NCI-H128 (cell line): ENCODE data around the gene DCLK1.
A peak's percentile ranks its signal among the peaks of the same experiment; 100 is the strongest.

ENCODE experiments used
- DNase-seq: peaks from one replicate; lab custom pipeline; 2025; ENCODE audit not compliant: unreplicated experiment; lab: John Stamatoyannopoulos, UW

DCLK1 gene

DNA sequence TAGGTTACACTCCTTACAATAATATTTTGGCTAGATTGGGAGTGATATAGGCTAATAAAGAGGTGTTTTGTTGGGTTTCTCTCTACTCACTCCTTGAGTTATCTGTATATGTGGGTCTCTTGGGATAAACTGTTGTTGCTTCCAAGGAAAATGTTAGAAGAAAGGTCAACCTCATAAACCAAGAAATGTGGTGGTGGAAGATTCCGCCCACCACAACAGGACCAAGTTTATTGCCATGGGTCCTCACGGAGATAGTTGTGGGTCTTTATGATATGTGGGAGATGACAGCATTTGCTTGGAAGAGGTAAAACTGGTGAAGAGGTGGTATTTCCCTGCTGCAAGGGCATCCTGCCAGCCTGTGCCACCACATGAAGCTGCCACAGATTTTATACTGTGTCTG is 259.6 kb downstream of the DCLK1 start:
- DNase-seq: no peak

DNA sequence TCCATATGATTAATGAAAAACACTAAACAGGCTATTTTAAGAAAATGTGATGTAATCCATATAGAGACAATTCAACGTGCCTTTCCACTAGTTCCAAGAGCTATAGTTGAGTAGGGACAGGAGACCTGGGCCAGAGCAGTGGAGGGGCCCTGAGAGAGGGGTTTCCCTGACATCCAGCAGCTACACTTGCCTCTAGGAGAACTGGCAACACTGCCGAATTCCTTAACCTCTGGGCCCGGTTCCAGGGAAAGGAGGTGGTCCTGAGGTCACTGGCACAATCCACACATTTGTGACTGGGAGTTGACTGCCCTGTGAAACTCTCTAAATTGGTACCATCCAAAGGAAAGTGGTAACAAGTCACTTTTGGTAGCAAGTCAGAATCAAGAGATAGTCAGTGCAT is 264.4 kb downstream of the DCLK1 start:
- no peak for DNase-seq

DNA sequence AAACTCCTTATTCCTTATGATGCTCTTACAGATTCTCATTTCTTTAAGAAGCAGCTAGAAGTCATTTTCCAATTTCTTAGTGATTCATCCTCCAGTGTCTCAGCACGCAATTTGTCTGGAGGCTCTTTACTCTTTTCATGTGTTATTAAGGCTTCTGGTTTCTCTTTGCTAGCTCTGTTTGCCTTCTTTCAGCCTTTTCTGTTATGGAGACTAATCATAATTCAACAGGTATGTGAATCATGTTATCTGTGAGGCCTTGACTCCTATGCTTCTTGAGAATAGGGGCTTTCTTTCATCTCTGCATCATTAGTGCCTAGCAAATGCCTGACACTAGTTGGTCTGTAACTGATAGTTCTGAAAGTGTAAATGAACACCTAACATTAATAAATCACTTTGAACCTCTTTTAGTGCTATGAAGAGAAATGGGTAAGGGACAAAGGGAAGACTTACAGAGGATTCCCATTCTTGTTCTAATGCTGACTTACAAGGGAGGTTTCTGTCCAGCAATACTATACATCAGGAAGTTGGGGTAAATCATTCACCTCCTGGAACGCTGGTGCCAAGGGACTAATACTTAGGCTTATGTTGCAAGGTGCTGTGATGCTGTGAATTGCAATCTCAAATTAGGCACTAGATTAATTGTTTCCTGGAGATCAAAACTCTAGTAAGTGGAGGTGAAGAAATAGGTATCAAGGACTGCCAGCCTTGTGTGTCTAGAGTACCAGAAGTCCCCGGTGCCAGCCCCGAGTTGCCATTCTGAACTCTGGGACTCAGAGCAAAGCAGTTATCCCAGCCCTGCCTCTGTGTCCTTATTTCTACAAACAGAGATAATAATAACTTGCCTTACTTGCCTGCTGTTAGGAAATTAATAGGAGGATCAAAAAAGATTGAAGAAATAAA is 265.6 kb downstream of the DCLK1 start:
- DNase-seq: no peak

DNA sequence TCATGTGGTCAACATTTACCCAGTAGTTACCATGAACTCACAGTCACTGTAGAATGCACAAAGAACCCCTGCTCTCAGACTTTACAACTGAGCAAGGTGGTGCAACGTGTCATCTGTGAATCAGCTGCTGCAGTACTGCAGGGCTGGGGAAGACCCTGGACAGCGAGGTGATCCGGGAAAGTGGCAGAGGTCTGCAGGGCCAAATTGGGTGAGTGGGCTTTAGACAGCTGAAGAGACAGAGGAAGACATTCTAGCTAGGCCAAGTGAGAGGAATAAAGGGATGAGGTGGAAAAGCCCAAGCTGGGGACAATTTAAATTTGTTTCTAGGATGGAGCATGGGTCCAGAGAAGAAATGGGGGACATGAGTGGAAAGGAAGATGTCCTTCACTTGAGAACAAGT is 270.5 kb downstream of the DCLK1 start:
- no peak for DNase-seq

DNA sequence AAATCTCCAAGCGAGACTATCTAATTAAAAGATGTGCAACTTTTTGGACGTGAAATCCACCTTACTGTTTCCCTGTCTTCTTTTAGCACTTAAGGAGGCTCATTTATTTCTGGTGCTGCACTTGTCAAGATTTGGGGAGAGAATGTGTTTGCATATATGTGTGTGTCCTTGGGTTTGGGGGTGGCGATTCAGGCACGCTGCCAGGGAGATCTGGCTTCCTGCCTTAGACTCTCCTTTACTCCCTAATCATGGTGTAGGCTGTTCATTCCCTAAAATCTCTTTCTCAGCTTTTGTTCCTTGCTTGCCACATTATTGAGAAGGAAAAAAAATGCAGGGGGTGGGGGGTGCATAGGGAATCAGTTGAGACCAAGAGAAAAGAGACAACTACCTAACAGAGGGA is 271.2 kb downstream of the DCLK1 start:
- no peak for DNase-seq

DNA sequence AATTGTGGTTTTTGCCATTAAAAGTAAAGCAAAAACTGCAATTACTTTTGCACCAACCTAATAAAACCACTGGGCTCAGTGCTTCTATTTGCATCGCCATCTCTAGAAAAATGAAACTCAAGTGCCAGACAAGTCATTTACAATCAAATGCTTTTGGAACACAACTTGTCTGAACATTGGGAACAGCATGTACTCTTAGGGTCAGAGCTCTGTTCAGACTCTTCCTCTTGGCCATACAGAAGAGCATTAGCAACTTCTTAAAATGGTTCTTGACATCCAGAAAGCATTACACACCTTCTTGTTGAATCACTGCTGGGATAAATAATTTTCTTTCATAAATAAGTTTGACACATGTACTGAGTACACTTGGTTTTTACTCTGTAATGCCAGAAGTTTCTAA is 272.5 kb downstream of the DCLK1 start:
- DNase-seq: no peak

DNA sequence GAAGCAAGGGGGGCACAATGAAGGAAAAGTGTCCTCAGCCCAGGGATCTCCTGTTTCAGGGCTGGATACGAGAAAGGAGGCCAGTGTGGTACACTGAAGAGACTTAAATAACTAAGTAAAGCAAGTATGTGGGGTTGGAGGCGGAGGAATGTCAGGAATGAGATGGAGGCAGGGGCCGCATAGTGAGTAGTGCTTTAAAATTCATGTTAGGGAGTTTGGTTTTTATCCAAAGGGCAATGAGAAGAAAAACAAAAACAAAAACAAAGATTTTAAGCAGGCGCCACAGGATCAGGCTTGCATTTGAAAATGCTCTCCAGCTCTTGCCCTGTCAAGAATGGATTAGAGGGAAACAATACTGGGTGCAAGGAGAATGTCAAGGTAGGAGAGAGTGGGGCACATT is 273.4 kb downstream of the DCLK1 start:
- no peak for DNase-seq

DNA sequence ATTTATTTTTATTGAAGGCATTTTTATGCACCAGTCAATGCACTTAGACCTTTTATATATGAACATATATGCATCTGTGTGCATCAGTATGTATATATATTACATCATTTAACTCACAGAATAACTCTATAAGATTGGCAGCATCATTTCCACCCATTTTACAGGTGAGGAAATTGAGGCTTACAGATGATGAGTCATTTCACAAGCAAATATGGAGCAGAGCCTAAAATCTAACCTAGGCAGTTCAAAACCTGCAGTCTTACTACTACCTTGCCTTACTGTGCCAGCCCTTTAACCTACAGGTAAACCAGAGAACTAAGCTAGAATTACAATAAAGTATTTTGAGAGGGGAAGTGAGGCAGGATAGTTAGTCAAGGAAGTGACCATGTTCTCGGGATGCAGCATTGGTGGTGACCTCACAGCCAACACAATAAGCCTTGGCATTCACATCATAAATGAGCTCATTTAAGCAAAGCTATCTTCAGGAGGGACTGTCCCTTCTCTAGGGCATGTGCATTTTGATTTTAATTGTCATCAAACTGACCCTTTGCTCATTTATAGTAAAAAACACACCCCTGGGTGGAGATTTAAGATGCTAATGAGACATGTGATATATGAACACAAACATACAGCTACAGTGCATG is 274.3 kb downstream of the DCLK1 start:
- DNase-seq: no peak

DNA sequence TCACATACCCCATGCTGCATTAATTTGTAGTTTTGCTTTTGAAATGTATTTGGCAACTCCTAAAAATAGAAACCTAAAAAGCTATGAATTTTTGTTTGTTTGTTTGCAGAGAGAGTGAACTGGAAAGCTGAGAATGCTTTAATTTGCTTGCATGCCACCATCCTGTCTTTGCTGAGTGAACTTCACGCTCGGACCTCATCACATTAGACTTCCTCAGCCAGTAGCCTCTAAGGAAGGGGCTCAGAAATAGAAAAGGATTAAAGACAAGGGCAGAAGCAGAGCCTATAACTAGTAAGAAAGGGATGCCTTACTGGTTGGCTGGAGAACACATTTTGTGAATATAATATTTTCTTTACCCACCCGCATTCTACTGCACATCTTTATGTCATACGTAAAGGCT is 275.1 kb downstream of the DCLK1 start:
- DNase-seq: no peak

DNA sequence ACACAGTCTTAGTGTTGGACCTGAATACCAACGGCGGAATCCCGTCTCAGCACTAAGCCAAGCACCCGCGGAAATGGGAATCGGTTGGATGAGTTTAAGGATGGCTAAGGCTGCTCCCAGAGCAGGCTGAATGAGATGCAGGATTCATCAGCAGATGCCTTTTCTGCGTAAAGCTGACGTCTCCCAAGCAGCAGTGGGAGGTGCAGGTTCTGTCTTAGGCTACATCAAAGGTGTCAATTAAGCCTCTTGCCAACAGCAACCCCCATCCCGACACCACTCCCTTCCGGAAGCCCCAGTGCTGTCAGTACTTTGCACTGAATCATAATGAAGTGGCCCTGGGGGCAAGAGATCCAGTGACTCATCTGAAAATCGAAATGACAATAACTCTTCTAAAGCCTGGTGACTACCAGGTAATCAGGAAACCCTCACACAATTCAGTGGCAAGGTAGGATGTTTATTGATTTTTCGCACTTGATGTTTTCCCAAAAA is 275.6 kb downstream of the DCLK1 start:
- no peak for DNase-seq

DNA sequence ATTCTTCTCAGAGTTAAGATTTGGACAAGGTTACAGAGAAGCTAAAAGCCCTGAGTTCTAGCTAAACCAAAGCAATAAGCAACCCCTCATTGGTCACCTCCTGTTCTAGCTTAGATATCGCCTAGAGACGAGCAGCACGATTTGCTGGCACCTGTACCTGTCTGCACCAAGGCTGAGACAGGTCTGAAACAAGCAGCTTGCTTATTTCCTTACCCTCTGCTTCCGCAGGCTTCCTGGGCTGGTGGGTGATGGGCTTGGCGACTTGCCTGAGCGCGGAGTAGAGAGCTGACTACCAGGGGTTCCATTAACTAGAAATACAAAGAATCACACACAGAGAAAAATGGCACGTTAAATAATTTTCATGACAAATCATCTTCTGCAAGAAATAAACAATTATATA is 276.9 kb downstream of the DCLK1 start:
- no peak for DNase-seq

DNA sequence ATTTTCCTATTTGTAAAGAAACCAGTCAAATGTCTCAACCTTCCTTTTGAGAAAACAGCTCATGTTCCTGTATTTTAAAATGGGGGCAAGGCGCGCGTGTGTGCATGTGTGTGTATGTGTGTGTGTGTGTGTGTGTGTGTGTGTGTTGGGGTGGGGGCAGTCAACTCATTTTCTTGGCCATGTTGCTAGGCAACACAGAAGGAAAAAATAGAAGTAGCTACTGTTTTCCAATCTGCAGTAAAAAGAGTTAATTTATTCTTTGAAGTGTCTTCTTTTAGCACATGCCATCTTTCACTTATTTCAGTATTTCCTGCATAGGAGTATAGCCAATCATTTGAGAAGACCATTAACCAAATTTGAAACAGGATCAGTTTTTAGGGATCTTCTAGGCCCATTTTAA is 279.3 kb downstream of the DCLK1 start:
- no peak for DNase-seq

DNA sequence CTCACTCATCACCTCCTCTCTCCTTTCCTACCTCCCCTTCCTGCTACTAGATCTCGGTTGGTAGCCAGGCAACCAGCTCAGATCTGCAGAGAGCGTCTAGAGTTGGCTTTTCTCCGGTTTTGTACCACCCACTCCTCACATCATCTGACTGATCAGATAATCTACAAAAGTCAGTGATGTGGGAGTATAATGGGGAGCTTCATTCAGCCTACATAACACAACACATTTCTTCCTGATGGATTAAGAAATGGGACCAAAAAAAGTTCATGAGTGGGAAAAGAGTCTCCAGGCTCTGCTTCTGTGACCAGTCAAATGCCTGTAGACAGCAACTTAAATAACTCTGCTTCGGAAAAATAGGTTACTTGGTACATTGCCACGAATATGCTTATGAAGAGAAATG is 279.8 kb downstream of the DCLK1 start:
- DNase-seq: no peak

DNA sequence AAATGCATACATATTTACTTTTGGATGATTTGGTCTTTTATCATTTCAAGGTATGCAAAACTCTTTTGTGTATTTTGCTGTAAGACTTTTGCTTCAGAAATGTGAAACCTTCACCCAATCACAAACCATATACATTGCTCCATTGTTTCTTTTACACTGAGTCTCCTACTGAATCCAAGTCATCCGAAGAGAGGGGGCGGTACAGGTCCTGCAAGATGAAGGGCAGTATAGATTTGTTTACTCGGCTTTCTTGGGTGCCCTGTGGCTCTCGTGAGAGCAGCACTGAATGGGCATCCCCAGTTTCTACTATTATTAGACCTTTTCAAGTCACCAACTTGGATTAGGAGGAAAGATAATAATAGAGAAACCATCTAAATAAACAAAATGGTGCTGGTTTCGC is 280.6 kb downstream of the DCLK1 start:
- DNase-seq: no peak

DNA sequence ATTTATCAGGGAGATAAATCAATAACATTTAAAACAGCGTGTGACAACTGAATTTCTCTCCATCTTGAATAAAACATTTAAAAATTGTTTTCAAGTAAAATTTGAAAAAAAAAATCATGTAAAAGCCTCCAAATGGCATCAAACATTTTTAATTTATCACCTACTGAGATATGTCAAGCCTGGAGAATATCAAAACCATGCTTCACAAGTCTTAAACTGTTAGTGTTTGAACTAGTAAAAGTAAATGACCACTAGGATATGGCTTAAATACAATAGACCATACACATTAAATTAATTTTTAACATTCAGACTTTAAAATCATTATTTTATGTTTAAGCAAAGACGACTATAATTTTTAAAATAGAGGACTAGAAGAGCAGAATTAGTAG is 281.9 kb downstream of the DCLK1 start:
- DNase-seq: no peak

DNA sequence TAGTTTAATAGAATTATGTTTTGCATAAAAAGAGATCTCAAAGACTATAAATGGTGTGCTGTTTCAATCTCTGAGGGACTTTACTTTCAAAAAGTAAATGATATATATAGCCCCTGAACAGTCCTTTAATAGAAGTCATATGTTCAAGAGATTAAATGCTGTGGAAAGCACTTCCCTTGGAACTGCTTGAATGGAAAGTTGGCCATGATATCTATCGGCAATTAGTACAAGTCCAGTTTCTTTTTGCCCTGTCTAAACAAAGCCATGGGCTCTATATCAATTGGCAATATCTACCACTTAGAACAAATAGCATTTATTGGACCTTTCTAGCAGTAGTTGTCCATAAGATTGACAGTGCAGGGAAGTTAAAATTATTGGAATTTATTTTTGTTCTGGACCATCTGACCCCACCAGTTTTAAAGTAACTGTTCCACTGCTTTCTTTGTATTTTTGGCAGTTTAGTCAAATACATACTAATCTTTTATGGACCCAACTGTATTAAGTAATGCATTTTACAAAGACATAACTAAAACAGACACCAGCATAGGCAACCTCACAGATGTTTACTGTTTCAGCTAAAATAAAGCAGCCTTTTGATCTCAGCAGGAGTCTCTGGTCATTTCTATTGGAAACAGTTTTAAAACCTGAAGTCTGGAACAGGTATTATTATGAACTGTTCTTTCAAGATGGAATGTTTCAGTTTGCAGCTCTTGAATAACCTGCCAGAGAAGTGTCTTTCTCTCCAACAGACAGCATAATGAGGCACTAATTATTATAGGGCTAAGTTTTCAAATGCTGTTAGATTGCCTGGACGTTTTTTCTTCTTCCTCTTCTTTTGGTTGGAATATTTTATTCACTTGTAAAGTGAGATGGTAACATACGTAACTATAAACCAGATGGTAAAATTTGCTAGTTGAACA is 282.6 kb downstream of the DCLK1 start:
- no peak for DNase-seq

DNA sequence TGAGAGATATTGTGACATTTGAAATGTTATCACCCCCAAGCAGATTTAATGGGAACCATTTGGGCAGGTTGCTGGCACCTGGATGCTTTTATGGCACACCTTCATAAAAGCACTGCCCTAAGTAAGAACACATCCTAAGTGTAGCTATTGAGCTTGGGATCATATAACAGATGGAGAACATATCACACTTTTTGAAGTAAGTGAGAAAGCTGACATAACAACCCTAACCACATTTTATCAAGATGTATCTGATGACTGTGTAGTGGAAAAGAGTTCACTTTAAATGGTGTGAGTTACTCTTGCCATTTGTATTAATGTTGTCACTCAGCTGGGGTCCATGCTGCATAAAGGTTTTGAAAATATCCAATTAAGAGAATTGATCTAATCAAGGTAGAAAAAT is 287.9 kb downstream of the DCLK1 start:
- DNase-seq: peak; percentile 30

DNA sequence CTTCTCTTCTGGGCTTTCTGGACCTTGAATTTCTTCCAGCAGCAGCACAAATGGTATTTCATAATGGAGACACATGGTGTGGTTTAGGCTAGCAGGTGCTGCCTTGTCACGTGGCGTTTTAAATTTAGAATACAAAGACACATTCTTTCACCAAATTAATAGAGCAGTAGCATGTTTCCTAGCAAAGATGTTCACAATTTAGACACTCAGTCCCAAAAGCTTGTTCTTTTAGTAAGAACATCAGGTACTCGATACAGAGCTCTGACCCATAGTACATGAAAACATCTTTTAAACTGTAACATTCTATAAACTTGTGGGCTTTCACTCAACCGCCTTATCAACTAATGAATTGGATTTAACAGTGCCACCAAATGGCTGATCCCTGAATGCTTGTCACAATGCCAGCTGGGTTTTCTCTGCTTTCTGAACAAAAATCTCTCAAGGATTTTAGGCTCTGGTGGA is 290.1 kb downstream of the DCLK1 start:
- no peak for DNase-seq

DNA sequence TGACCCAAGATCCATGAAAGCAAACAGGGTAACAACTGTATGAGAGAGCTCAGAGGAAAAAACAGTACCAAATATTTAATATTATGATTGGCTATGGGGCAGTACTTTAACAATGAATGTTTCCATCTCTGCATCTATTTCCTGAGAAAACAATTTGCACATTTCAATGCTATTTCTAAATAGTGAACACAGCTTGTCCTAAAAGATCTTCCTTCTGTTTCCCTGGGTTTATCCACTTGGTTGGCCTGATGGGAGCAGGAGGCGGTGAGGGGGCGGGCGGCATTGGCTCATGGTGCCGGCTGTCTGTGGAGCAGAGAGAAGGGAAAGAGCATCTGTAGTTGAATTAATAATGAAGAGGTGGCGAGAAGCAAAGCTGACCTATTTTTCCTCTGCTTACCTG is 291.4 kb downstream of the DCLK1 start:
- no peak for DNase-seq

DNA sequence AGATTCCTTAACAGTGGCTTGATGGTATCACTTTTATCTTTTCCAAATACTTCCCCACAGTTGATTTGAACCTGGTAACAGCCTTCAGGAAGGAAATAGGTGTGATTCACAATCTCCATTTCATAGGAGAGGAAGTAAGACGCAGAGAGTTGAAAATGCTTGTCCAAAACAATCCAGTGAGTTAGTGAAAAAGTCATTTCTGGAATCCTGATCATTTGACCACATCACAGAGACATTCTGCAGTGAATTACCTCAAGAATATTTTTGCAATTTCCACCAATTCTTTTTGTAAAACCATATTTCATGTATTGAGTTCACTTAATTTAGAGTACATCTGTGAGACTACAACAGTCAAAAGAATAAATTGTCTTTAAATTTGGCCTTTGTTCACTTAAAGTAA is 292.8 kb downstream of the DCLK1 start:
- no peak for DNase-seq

DNA sequence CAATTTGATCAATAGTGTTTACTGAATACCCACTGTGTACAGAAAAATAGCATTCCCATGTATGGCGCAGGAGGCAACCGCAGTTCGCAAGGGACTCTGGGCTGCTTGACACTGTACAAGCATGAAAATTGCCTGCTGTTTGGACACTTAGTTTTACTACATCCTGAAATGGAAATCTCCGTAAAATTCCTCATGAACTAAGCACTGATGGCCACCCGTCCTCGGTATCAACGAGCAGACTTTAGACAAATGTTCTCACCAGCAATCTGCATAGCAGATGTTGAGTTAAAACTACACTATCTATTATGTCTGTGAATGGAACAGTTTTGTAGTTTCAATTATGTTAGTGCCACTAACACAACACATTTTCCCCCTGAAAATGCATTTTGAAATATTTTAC is 294.7 kb downstream of the DCLK1 start:
- no peak for DNase-seq
